Iris pigment epithelial cell (primary cell): Measurements from ENCODE around the gene BABAM2.
A peak's percentile ranks its signal among the peaks of the same experiment; 100 is the strongest.

Experiments
- DNase-seq: peaks from one replicate; pipeline ENCODE4 v3.0.0-alpha.2; 2011; ENCODE audit warnings: low read depth

BABAM2 gene

GRCh38 chr2:28129955-28130695 is 239.6 kb downstream of the BABAM2 start:
- peak; percentile 52 for DNase-seq

DNA sequence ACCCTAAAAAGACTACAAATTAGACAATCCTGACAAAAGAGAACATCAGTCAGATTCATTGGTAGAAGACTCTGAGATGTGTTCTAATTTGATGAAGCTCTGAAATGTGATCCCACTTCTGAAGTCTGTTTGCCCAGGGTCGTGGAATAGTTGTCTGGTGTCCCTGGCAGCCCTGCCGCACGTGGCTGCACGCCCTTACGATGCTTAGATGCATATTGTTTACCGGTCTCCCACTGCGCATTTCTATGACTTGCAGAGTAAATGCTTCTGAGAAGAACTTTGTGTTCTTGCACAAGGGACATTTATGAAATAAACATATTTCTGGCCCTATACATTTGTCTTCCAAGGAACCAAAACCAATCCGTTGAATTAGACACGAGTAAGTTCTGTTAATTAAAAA is 243.2 kb downstream of the BABAM2 start:
- no peak for DNase-seq

DNA sequence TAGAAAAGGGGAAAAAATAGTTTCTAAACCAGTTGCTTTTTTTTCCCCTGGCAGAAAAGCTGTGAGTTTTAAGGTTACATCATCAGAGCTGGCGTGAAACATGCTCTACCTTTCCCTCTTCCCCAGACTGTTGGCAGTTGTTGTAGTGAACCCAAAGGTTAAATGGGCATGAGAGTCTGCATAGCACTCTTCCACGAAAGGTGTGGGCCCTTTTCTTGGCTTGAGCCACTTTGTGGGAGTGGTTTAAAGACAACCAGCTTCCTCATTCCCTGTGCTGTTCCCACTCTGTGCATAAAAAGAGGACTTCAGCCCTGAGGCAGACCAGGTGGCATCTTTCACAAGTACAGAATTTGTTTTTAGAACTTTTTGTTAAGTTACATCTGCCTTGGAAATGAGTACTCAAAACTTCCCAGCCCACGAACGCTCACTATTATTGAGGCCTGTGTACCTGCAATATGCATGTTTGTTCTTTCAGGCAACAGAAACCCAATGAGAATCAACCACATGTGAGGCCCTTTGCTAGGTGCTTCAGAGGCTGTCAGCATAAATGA is 243.8 kb downstream of the BABAM2 start:
- no peak for DNase-seq

DNA sequence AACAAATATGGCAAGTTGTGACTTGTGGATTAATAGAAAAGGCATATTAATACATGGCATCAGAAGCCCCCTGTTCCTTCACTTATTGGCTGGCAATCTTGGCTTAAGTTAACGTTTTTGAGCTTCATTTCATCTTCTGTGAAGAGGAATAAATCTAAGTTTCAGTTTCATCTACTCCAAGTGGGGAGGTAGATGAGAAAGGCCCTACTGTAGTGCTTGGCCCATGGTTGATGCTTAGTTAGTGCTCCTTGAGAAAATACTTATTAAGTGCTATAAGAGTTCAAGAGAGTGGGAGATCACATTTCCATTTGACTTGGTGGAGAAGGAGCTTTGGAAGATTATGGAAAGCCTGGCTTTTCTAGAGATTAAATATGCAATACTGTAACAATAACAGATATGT is 244.3 kb downstream of the BABAM2 start:
- DNase-seq, result no peak

DNA sequence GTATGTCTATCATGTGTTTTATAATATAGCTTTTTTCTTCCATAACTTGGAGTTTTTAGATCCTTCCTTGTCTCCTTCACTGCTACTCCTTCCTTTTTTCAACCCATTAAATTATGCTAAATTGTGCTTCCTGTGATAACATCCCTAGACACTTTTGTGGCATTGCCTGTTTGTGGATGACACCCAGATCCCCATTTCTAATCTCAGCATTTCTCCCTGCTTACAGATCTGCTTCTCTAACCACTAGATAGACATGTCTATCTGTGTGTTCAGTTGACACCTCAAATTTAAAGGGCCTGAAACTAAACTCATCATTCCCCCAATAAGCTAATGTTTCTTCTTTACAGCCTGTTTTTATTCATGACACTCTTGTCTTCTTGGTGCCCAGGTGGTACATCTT is 244.8 kb downstream of the BABAM2 start:
- DNase-seq, result no peak

GRCh38 chr2:28135799-28136198 is 245.3 kb downstream of the BABAM2 start:
- no peak for DNase-seq

- no peak for DNase-seq
Measured at GRCh38 chr2:28136556-28136955, 246.0 kb downstream of the BABAM2 start.

DNA sequence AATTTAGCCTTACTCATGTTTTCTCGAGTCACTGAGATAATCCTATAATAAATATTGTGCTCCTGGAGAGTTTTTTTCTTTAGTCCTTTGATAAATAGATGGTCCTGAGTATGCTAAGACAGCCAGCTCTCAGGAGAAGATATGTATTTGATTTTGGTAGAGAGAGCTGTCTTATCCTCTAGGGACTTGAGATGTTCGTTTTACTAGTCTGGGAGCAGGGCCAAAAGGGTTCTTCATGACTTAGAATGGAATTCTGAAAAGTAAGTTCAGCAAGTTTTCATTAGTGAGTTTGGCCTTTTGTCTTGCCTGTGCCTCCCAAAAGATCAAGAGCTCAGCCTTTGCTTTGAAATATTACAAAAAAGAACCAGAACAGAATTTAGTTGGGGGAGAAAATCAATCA is 246.7 kb downstream of the BABAM2 start:
- peak; percentile 86 for DNase-seq

- no peak for DNase-seq
Measured at GRCh38 chr2:28142386-28142785, 251.9 kb downstream of the BABAM2 start.

- DNase-seq, result no peak
Measured at GRCh38 chr2:28148000-28148399, 257.5 kb downstream of the BABAM2 start.

- DNase-seq, result no peak
Measured at GRCh38 chr2:28148566-28148965, 258.0 kb downstream of the BABAM2 start.

GRCh38 chr2:28150236-28150915 is 259.8 kb downstream of the BABAM2 start:
- DNase-seq, result no peak

- no peak for DNase-seq
Measured at GRCh38 chr2:28150994-28151393, 260.5 kb downstream of the BABAM2 start.

DNA sequence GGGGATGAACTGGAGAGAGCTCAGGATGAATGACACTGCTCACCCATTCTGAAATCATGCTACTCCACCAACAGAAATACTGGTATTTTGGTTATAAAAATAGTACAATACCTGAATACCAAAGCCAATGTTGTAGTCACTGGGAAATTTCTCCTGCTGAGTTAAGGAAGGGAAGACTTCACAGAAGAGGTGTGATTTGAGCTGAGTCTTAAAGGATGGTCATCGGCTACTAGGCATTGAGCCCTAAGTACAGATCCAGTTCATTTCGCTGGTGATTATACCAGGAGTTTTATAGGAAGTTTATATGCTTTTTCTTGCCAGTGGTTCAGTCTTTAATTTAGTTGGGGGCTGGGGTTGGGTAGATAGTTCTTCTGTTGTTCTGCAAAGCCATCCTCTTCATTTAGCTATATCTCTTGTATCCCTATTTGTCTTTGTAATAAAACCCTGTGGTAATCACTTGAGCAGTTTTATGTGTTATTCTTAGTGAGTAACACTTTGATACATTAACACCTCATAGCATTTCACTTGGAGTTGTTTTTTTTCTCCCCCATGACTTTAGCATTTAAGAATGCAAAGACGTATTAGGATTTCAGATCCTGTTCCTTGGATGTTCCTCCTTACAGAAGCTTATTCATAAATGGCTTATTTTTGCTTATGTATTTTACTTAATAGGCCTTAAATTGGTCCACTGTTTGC is 262.2 kb downstream of the BABAM2 start:
- peak; percentile 57 for DNase-seq

DNA sequence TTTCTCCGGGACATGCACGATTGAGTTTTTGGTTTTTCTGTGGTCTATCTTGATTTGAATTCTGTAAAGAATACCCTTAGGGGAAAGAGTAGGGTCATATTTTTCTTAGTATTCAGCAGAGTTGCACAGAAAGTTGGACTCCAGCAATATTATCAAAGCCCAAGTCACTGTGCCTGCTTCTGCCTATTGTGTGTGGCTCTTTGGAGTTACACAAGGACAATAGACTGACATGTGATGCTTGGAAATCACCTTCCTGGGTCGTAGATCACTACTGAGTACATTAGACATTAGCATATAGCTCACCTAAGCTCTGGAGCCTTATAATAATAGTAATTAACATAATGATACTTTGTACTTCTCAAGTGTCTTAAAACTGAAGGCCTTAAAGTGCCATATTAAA is 263.3 kb downstream of the BABAM2 start:
- DNase-seq, result no peak

DNA sequence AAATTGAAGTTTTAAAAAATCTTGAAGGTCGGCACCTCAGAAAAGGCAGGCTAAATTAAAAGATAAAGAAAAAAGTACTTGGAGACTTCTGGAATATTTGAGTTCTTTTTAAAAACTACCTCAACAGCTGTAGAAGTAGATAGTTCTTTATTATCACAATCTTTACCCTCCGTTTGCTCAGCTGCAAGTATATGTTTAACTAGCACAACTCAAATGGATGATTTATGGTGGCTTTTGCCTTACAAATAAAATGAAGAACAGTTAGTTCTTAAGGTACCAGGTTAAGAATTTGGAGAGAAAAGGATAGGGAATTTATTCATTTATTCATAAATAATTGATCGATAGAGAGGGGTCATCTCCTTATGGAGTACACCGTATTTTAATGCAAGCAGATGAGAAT is 264.6 kb downstream of the BABAM2 start:
- DNase-seq, result no peak

DNA sequence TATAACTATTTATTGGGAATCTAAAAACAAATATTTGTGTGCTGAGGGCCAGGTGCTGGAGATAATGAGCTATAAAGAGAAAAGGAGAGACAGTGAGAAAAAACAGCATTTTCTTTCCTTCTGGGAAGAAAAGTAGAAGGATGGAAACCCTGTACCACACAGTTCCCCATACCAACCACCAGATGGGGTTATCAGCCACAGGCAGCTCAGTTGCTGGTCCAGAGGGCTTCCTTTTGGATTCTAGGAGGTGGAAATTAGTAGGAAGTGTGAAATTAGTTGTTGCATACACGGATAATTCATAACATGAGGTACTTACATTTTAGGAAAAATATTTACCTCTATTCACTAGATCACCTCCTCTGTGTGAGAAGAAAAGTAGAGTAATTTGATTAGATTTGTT is 265.1 kb downstream of the BABAM2 start:
- no peak for DNase-seq

DNA sequence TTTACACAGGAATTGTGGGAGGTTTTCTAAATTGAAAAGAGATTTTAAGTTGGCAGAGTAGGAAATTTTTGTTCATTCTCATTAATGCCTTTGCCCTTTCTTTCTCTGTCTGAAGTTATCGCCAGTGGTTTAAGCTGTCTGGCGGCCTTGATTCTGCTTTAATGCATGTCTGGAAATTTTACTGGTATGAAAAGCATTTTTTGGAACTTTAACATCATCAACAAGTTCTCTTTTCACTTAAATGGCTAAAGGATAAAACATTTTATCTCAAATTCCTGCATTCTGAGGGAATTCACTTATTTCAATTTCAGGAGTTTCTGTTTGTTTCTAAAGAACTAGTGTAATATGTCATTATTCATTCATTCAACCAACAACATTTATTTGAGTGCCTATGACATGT is 268.3 kb downstream of the BABAM2 start:
- DNase-seq, result no peak

- DNase-seq, result peak; percentile 58
Measured at GRCh38 chr2:28160986-28161425, 270.5 kb downstream of the BABAM2 start.

GRCh38 chr2:28161466-28161865 is 270.9 kb downstream of the BABAM2 start:
- no peak for DNase-seq

DNA sequence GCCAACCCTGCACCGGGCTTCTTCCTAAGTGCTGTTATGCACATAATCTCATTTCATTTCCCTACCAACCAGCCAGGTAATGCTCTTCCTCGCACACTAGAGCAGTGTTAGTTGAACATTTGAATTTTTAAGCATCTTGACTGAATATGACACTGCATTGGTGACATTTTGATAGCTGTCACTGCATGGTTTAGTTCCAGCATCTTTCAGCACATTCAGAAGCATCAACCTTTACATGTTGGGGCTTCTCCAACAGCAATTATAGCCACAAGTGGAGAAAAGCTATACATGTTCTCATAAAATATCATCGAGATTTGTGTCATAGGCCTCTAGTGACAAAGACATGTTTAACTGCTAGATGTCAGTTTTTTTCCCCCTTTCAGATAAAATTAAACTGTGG is 272.0 kb downstream of the BABAM2 start:
- no peak for DNase-seq

- DNase-seq, result no peak
Measured at GRCh38 chr2:28163028-28163427, 272.5 kb downstream of the BABAM2 start.
